GM12878 (cell line): ENCODE data around the gene ACOT13. TPM values are rescaled to one million over a fixed set of nuclear protein-coding genes. Genes with fewer than 3 reads are reported as not detected.

Experiments
- ATAC-seq: fragments of 200-7000 bp; cut with Tn5 transposase; 3 replicates; pipeline ENCODE4 v1.9.1; 2020; ENCODE audit warnings: mild to moderate bottlenecking, moderate library complexity
- BruUV-seq: library from RNA; stranded (reverse); fragments of 400-500 nt; replicated peaks from 2 replicates; lab custom pipeline; 2021; lab: Mats Ljungman, UMichigan
- CTCF ChIA-PET: fragments of 300-600 bp; sonication (Branson Sonifier 250); formaldehyde crosslinking; extraction: SDS; loops from one replicate; lab custom pipeline; 2021; ENCODE audit warnings: inconsistent platforms; lab: Yijun Ruan, JAX
- POLR2A ChIA-PET: fragments of 350-600 bp; formaldehyde crosslinking; extraction: SDS; loops from one replicate; lab custom pipeline; 2021; ENCODE audit warnings: inconsistent platforms; lab: Charles Lee
- RAD21 ChIA-PET: fragments of 300-600 bp; sonication (Branson Sonifier 250); formaldehyde crosslinking; loops from one replicate; lab custom pipeline; 2023; ENCODE audit warnings: antibody characterized with exemption; ENCODE audit not compliant: unreplicated experiment; lab: Charles Lee
- SMC1A ChIA-PET: fragments of 300-600 bp; sonication (Branson Sonifier 250); formaldehyde crosslinking; loops from one replicate; lab custom pipeline; 2023; ENCODE audit not compliant: unreplicated experiment, uncharacterized antibody; lab: Charles Lee
- DNase-seq: peaks from one replicate; pipeline ENCODE4 v3.0.0-alpha.2; 2011; ENCODE audit warnings: low read depth, low spot score
- FAIRE-seq: peaks from 3 replicates; lab custom pipeline; 2011; peaks lifted over from hg19 to GRCh38; lab: Jason Lieb, UNC
- H2AFZ ChIP-seq: 2 replicates; pipeline ENCODE4 v1.6.0; 2011; ENCODE audit warnings: low read depth, low read length, control low read depth; ENCODE audit not compliant: control insufficient read depth
- H3K27ac ChIP-seq: 2 replicates; pipeline ENCODE4 v1.5.1; 2011; ENCODE audit warnings: control low read depth; ENCODE audit not compliant: control insufficient read depth, insufficient read depth
- H3K27me3 ChIP-seq, 2 experiments: replicated peaks in 1 of 2; 2 replicates each; pipeline versions ENCODE4 v1.6.0 to v1.6.1; 2011; ENCODE audit warnings: low read length in 1 of 2; ENCODE audit not compliant: control insufficient read depth in 2 of 2, insufficient read depth in 2 of 2
- H3K36me3 ChIP-seq, 2 experiments: 2 replicates each; pipeline ENCODE4 v1.5.1; 2011; ENCODE audit warnings: low read length in 1 of 2; ENCODE audit not compliant: control insufficient read depth in 2 of 2, insufficient read depth in 2 of 2
- H3K4me1 ChIP-seq: 2 replicates; pipeline ENCODE4 v1.6.1; 2011; ENCODE audit warnings: mild to moderate bottlenecking, low read length, moderate library complexity, mixed read lengths; ENCODE audit not compliant: control insufficient read depth, insufficient read depth
- H3K4me2 ChIP-seq: 2 replicates; pipeline ENCODE4 v1.6.0; 2011; ENCODE audit warnings: control low read depth; ENCODE audit not compliant: control insufficient read depth, insufficient read depth
- H3K4me3 ChIP-seq: fragments of 200-600 bp; sonication (generic); 2 replicates; pipeline ENCODE4 v1.5.1; 2016
- H3K79me2 ChIP-seq: 2 replicates; pipeline ENCODE4 v1.6.0; 2011; ENCODE audit warnings: low read length; ENCODE audit not compliant: control insufficient read depth, insufficient read depth
- H3K9ac ChIP-seq: 2 replicates; pipeline ENCODE4 v1.8.0; 2011; ENCODE audit warnings: low read length, control low read depth, mixed read lengths; ENCODE audit not compliant: control insufficient read depth, insufficient read depth
- H3K9me3 ChIP-seq: replicated peaks from 3 replicates; pipeline ENCODE4 v1.5.1; 2011; ENCODE audit warnings: mild to moderate bottlenecking, low read length; ENCODE audit not compliant: control insufficient read depth, insufficient read depth
- H4K20me1 ChIP-seq: 2 replicates; pipeline ENCODE4 v1.6.0; 2011; ENCODE audit not compliant: control insufficient read depth, insufficient read depth
- BRCA1 ChIP-seq: IDR thresholded peaks from 2 replicates; pipeline ENCODE4 v1.6.1; 2011; ENCODE audit warnings: low read depth, low read length, improper control_type of control experiment
- CBX5 ChIP-seq: sonication (generic); IDR thresholded peaks from 2 replicates; pipeline ENCODE4 v1.6.1; 2016; ENCODE audit warnings: low read depth, moderate library complexity, mild to moderate bottlenecking, inconsistent platforms
- CREM ChIP-seq: IDR thresholded peaks from 2 replicates; pipeline ENCODE4 v1.6.1; 2014; ENCODE audit warnings: antibody characterized with exemption, low read depth
- HSF1 ChIP-seq: fragments of 150-350 bp; IDR thresholded peaks from 2 replicates; pipeline ENCODE4 v1.6.1; 2014; ENCODE audit warnings: mild to moderate bottlenecking, low read depth, low read length
- IRF3 ChIP-seq: fragments of 450-650 bp; IDR thresholded peaks from 2 replicates; pipeline ENCODE4 v1.6.1; 2014; ENCODE audit warnings: mild to moderate bottlenecking
- MAX ChIP-seq: IDR thresholded peaks from 2 replicates; pipeline ENCODE4 v1.6.1; 2012; ENCODE audit warnings: low read depth, low read length, improper control_type of control experiment
- MYB ChIP-seq: fragments of 150-350 bp; IDR thresholded peaks from 2 replicates; pipeline ENCODE4 v1.6.1; 2014; ENCODE audit warnings: mild to moderate bottlenecking, low read depth, low read length, borderline replicate concordance
- NFYB ChIP-seq: IDR thresholded peaks from 2 replicates; pipeline ENCODE4 v1.6.1; 2011; ENCODE audit warnings: low read depth, mild to moderate bottlenecking, low read length, improper control_type of control experiment, moderate library complexity; ENCODE audit not compliant: insufficient read depth
- NR2C1 ChIP-seq: fragments of 450-650 bp; IDR thresholded peaks from 2 replicates; pipeline ENCODE4 v1.6.1; 2017; ENCODE audit warnings: antibody characterized with exemption, mild to moderate bottlenecking, moderate library complexity
- NR2C2 ChIP-seq: IDR thresholded peaks from 2 replicates; pipeline ENCODE4 v1.6.1; 2011; ENCODE audit warnings: borderline replicate concordance, low read depth; ENCODE audit not compliant: control insufficient read depth, insufficient read length
- RBBP5 ChIP-seq: fragments of 200-600 bp; sonication (generic); conservative IDR thresholded peaks from 2 replicates; pipeline ENCODE4 v1.6.1; 2016
- RCOR1 ChIP-seq: conservative IDR thresholded peaks from 2 replicates; pipeline ENCODE4 v1.6.1; 2012; ENCODE audit warnings: low read depth, low read length, improper control_type of control experiment
- SMC3 ChIP-seq: IDR thresholded peaks from 2 replicates; pipeline ENCODE4 v1.6.1; 2011; ENCODE audit warnings: low read length, improper control_type of control experiment, borderline replicate concordance
- SUZ12 ChIP-seq: fragments of 200-600 bp; sonication (generic); IDR thresholded peaks from one replicate; pipeline ENCODE4 v1.6.1; 2018; ENCODE audit warnings: antibody characterized with exemption, mild to moderate bottlenecking; ENCODE audit not compliant: unreplicated experiment
- WGBS: methylation state at CpG from one replicate; pipeline ENCODE4 v1.1.6; 2016; ENCODE audit warnings: low lambda C conversion rate; ENCODE audit not compliant: insufficient replicate concordance, insufficient coverage; ENCODE audit errors: missing lambda C conversion rate; 5-methylcytosine and 5-hydroxymethylcytosine counted together
- in situ Hi-C: fragments of 300-500 bp; cut with MboI; formaldehyde crosslinking; loops from 9 replicates; pipeline ENCODE4 v1.14.3; 2018; ENCODE audit warnings: mixed read lengths
- intact Hi-C: fragments of 100-400 bp; cut with micrococcal nuclease; formaldehyde crosslinking; loops from one replicate; pipeline ENCODE4 v1.14.2; 2022; ENCODE audit not compliant: unreplicated experiment
- polyA plus RNA-seq, 11 experiments: library from polyadenylated mRNA; depleted of rRNA in 4 of 11; unstranded in 6 of 11; stranded (reverse) in 5 of 11; fragments of >200 nt; fragmentation: Nextera tagmentation in 4 of 11; fragmentation: Illumina TruSeq in 1 of 11; extraction: Ambion mirVana in 4 of 11; extraction: Trizol in 1 of 11; gene quantifications; 1 replicate in 1 of 11; 2 replicates in 10 of 11; pipeline versions ENCODE4 v1.2.1 to v1.2.3, GENCODE V29; 2011 to 2016; ENCODE audit warnings: inconsistent platforms in 2 of 11, missing spikeins in 2 of 11, low read depth in 1 of 11
- total RNA-seq, 4 experiments: library from RNA; depleted of rRNA in 3 of 4; stranded (reverse); fragments of >200 nt in 3 of 4; fragmentation: Illumina TruSeq in 1 of 4; extraction: Trizol in 1 of 4; gene quantifications; 2 replicates each; pipeline versions ENCODE4 v1.2.1 to v1.2.3, GENCODE V29; 2013 to 2021
- TF ChIP-seq, protein P1 (sequence below): IDR thresholded peaks from 2 replicates; pipeline ENCODE4 v1.6.1; 2012; ENCODE audit warnings: low read length, inconsistent platforms
- TF ChIP-seq, protein P2 (sequence below): fragments of 450-650 bp; IDR thresholded peaks from 2 replicates; pipeline ENCODE4 v1.6.1; 2017; ENCODE audit warnings: borderline replicate concordance

The ACOT13 gene
- total and polyA plus RNA-seq, 10 of the 15 experiments (the other 5 are each of a cell fraction or from before 2014, with no cell fraction given), result 6.0 to 60.6 (median 36.6) TPM

DNA sequence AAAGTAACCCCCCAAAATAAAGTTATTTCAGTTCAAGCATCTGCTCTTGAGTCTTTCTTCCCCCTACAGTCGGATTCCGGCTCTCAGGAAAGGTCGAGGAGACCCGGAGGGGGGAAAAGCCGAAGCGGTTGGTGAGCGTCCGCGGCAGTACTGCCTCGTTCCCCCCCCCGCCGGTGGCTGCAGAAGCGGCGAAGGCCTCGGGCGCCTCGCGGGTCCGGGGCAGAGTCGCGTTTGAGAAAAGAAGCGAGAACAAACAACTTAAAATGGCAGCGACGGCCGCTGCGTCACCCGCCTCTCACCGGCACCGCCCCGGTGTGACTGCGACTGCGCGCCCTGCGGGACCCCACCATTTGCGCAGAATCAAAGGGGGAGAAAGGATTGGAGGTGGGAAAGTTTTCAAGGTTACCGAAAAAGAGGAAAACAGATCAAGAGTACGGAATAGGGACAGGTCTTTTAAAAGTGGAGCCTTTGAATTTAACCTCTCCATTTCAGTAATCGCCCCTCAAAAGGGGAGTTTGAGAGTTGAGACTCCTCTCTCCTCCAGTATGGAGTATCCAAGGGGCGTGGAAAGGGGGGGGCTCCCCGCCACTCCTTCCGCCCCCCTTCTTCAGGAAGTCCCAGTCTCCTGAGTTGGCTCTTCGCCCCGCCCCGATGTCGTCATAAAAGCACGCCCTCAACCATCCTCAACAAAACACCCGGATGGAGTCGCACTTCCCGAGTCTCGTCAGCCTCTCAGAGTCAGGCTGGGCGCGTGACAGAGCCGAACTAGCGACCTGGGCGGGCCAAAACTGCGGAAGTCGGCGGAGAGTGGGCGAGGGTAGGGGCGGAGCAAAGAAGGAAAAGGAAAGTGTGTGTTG lies 54.0 kb downstream of the ACOT13 start:
- Histone ChIP-seq H3K9ac (peak overlapping the region; percentile 99), H3K79me2 (peaks cover 48% of the 10 kb centered on the region), H3K9me3 (no peaks in the 10 kb centered on the region), H2AFZ (peak overlapping the region; percentile 85), H3K4me1 (no peaks in the 10 kb centered on the region; the same call in 1 of the 2 replicates), H3K4me2 (peak overlapping the region; percentile 82), H3K27me3 (no peaks in the 10 kb centered on the region), H3K27ac (peak overlapping the region; percentile 95), H3K36me3 (peaks cover 0 to 13% of the 10 kb centered on the region in 2 experiments; a peak in 3 of 4 replicates), H4K20me1 (peaks cover 11% of the 10 kb centered on the region; the same call in 1 of the 2 replicates), H3K4me3 (peak overlapping the region; percentile 86)
- intact Hi-C loops, result loop anchor here (1.0 to 5.0 kb wide), 5 partner anchors 22 to 211 kb away; partner anchors contain the start of genes ACOT13, GMNN and TDP2
- CTCF ChIA-PET, result interaction anchor here (0.7 to 1.2 kb wide), 4 partner anchors 22 to 197 kb away, joined by 3 to 6 read pairs (median 4); no protein-coding TSS in a partner anchor
- WGBS, result under 1% methylated on average over 60 of the region's 60 CpGs
- DNase-seq (peak; percentile 98), FAIRE-seq (peak; percentile 98), ATAC-seq (peak; percentile 89)
- RAD21 ChIA-PET, result interaction anchor here (1.0 to 1.7 kb wide), 5 partner anchors 22 to 271 kb away, joined by 3 to 11 read pairs (median 6); partner anchors contain the start of gene ALDH5A1
- in situ Hi-C loops, result loop anchor here (25.0 kb wide), 1 partner anchor 659 kb away; no protein-coding TSS in a partner anchor
- SMC1A ChIA-PET, result interaction anchor here (0.6 to 2.1 kb wide), 13 partner anchors 14 to 465 kb away, joined by 3 to 17 read pairs (median 4); partner anchors contain the start of genes ACOT13, GMNN and TDP2
- POLR2A ChIA-PET, result interaction anchor here (0.5 to 2.1 kb wide), 9 partner anchors 18 to 198 kb away, joined by 3 to 17 read pairs (median 5); partner anchors contain the start of genes ACOT13, GMNN and TDP2
- BruUV-seq, result no TSS peak
- TF ChIP-seq CREM (peak; percentile 96), RCOR1 (no peak), NR2C2 (no peak), SMC3 (no peak), MAX (no peak), BRCA1 (no peak), CBX5 (no peak), NFYB (peak; percentile 68; the same call in 1 of the 2 replicates), IRF3 (no peak; the same call in 1 of the 2 replicates), HSF1 (no peak), MYB (no peak), SUZ12 (no peak), RBBP5 (no peak), NR2C1 (peak; percentile 59)
- TF ChIP-seq, protein P1, sequence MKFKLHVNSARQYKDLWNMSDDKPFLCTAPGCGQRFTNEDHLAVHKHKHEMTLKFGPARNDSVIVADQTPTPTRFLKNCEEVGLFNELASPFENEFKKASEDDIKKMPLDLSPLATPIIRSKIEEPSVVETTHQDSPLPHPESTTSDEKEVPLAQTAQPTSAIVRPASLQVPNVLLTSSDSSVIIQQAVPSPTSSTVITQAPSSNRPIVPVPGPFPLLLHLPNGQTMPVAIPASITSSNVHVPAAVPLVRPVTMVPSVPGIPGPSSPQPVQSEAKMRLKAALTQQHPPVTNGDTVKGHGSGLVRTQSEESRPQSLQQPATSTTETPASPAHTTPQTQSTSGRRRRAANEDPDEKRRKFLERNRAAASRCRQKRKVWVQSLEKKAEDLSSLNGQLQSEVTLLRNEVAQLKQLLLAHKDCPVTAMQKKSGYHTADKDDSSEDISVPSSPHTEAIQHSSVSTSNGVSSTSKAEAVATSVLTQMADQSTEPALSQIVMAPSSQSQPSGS, result 0 out of 2 replicates have a peak, but pooled peaks have one; percentile 65
- TF ChIP-seq, protein P2, sequence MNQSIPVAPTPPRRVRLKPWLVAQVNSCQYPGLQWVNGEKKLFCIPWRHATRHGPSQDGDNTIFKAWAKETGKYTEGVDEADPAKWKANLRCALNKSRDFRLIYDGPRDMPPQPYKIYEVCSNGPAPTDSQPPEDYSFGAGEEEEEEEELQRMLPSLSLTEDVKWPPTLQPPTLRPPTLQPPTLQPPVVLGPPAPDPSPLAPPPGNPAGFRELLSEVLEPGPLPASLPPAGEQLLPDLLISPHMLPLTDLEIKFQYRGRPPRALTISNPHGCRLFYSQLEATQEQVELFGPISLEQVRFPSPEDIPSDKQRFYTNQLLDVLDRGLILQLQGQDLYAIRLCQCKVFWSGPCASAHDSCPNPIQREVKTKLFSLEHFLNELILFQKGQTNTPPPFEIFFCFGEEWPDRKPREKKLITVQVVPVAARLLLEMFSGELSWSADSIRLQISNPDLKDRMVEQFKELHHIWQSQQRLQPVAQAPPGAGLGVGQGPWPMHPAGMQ, result no peak
